ENCODE results near the gene MIER1.

MIER1 gene

GRCh38 chr1:66890621-66891020 lies 34.2 kb upstream of the MIER1 start:
- CTCF ChIA-PET: interaction anchor here (0.7 to 0.8 kb wide), 2 partner anchors 172 to 237 kb away, joined by 3 read pairs; no protein-coding TSS in a partner anchor
- H3K4me1 ChIP-seq (ENCODE audit: control insufficient read depth, insufficient read depth, low read length): no peaks in the 10 kb centered on the region
- POLR2A ChIA-PET: no interaction called here
- H3K9me3 ChIP-seq (ENCODE audit: control insufficient read depth, insufficient read depth, low read depth, low read length): no peaks in the 10 kb centered on the region
- TF ChIP-seq ZNF366 (tag by site-specific recombination; conservative IDR thresholded peaks at IDR 0.05) (0 out of 2 replicates have a peak, but pooled peaks have one; percentile 61), ZBTB6 (tag by site-specific recombination; IDR thresholded peaks at IDR 0.05) (no peak), ZNF791 (tag by site-specific recombination; IDR thresholded peaks at IDR 0.05) (no peak), ZNF513 (tag by site-specific recombination; IDR thresholded peaks at IDR 0.05) (peak; percentile 99)
- no peaks in the 10 kb centered on the region for H3K36me3 ChIP-seq (ENCODE audit: control insufficient read depth in 2 of 2, insufficient read depth in 1 of 2, low read length in 2 of 2)
- H3K4me3 ChIP-seq (ENCODE audit: low read depth, low read length): no peak overlapping the region
- H3K27ac ChIP-seq (ENCODE audit: extremely low read depth, low read depth, low read length): no peak overlapping the region

- CTCF ChIA-PET: no interaction called here
Observed at GRCh38 chr1:66893712-66894111, 31.1 kb upstream of the MIER1 start.

More at GRCh38 chr1:66893712-66894111, 31.1 kb upstream of the MIER1 start:
- no peak overlapping the region for H3K4me3 ChIP-seq (ENCODE audit: low read depth, low read length)
- POLR2A ChIA-PET: no interaction called here
- no peak overlapping the region for H3K27ac ChIP-seq (ENCODE audit: extremely low read depth, low read depth, low read length)
- H3K4me1 ChIP-seq (ENCODE audit: control insufficient read depth, insufficient read depth, low read length): no peaks in the 10 kb centered on the region
- H3K9me3 ChIP-seq (ENCODE audit: control insufficient read depth, insufficient read depth, low read depth, low read length): no peaks in the 10 kb centered on the region
- TF ChIP-seq ZNF423 (tag by site-specific recombination; IDR thresholded peaks at IDR 0.05) (no peak), KLF9 (tag by site-specific recombination; IDR thresholded peaks at IDR 0.05; ENCODE audit: low read depth) (no peak), KLF17 (tag by site-specific recombination; IDR thresholded peaks at IDR 0.05) (no peak), ZBTB1 (tag by site-specific recombination; IDR thresholded peaks at IDR 0.05) (no peak), ZNF24 (tag by site-specific recombination; IDR thresholded peaks at IDR 0.05) (no peak), ZBTB8A (tag by site-specific recombination; IDR thresholded peaks at IDR 0.05) (no peak), ZFP69B (tag by site-specific recombination; IDR thresholded peaks at IDR 0.05) (no peak), ZNF549 (tag by site-specific recombination; IDR thresholded peaks at IDR 0.05) (no peak), ZNF140 (tag by site-specific recombination; IDR thresholded peaks at IDR 0.05) (no peak), ZNF223 (tag by site-specific recombination; IDR thresholded peaks at IDR 0.05) (no peak), SCRT1 (tag by site-specific recombination; IDR thresholded peaks at IDR 0.05; ENCODE audit: borderline replicate concordance) (no peak), ZSCAN23 (tag by site-specific recombination; IDR thresholded peaks at IDR 0.05) (no peak), ZNF175 (tag by site-specific recombination; IDR thresholded peaks at IDR 0.05) (no peak), ZBTB11 (tag by site-specific recombination; conservative IDR thresholded peaks at IDR 0.05; ENCODE audit: low read depth) (no peak), ZSCAN4 (tag by site-specific recombination; IDR thresholded peaks at IDR 0.05) (no peak), TSHZ1 (tag by site-specific recombination; IDR thresholded peaks at IDR 0.05; ENCODE audit: borderline replicate concordance) (no peak)
- no peaks in the 10 kb centered on the region for H3K36me3 ChIP-seq (ENCODE audit: control insufficient read depth in 2 of 2, insufficient read depth in 1 of 2, low read length in 2 of 2)

Measured in HEK293 (cell line).